GM10248 (cell line): ENCODE measurements around the gene ABL2.

Experiments
- CTCF ChIA-PET: fragments of 300-600 bp; sonication (Branson Sonifier 250); formaldehyde crosslinking; extraction: SDS; loops from one replicate; lab custom pipeline; 2021; ENCODE audit warnings: antibody characterized with exemption; lab: Yijun Ruan, JAX
- POLR2A ChIA-PET: fragments of 350-650 bp; sonication (Branson Sonifier 250); formaldehyde crosslinking; extraction: SDS; loops from one replicate; lab custom pipeline; 2020; ENCODE audit warnings: antibody characterized with exemption; lab: Yijun Ruan, JAX
- DNase-seq: peaks from one replicate; pipeline ENCODE4 v3.0.0; 2012; ENCODE audit errors: extremely low spot score
- TF ChIP-seq, protein P1 (sequence below): IDR thresholded peaks from 2 replicates; pipeline ENCODE4 v1.5.1; 2012; ENCODE audit warnings: mild to moderate bottlenecking, low read depth; ENCODE audit errors: extremely low read depth, missing control alignments, control extremely low read depth

The ABL2 gene

DNA sequence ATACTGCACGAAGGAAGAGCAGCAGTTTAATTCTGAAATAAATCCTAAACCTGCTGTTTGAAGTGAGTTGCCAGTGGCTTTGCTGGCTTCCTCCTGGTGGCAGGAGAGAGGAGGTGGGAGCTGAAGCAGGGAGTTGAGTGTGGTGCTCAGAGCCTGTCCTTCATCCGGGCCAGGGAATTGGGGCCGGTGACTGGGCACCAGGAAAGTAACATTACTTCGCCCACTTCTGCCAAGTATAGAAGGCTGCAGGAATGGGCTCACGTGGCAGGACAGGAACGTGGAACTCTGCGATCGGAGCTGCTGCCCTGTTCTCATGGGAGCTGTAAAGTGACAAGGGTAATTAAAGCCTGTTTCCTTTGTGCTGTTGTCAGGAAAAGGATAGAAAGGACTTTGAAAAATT lies 139.0 kb downstream of the ABL2 start:
- TF ChIP-seq, protein P1, sequence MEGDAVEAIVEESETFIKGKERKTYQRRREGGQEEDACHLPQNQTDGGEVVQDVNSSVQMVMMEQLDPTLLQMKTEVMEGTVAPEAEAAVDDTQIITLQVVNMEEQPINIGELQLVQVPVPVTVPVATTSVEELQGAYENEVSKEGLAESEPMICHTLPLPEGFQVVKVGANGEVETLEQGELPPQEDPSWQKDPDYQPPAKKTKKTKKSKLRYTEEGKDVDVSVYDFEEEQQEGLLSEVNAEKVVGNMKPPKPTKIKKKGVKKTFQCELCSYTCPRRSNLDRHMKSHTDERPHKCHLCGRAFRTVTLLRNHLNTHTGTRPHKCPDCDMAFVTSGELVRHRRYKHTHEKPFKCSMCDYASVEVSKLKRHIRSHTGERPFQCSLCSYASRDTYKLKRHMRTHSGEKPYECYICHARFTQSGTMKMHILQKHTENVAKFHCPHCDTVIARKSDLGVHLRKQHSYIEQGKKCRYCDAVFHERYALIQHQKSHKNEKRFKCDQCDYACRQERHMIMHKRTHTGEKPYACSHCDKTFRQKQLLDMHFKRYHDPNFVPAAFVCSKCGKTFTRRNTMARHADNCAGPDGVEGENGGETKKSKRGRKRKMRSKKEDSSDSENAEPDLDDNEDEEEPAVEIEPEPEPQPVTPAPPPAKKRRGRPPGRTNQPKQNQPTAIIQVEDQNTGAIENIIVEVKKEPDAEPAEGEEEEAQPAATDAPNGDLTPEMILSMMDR: no peak
- DNase-seq: no peak
- ChIA-PET CTCF (no interaction called here), POLR2A (no interaction called here)

GRCh38 chr1:179089827-179090482 lies 139.5 kb downstream of the ABL2 start:
- no peak for DNase-seq
- ChIA-PET POLR2A (no interaction called here), CTCF (interaction anchor here (1.7 to 2.3 kb wide), 2 partner anchors 10 to 16 kb away, joined by 5 to 7 read pairs; no protein-coding TSS in a partner anchor)
- TF ChIP-seq, protein P1: no peak

- no peak for DNase-seq
- ChIA-PET POLR2A (no interaction called here), CTCF (interaction anchor here (1.0 to 2.9 kb wide), 9 partner anchors 7 to 728 kb away, joined by 3 to 7 read pairs (median 5); no protein-coding TSS in a partner anchor)
- TF ChIP-seq, protein P1: no peak
Measured at GRCh38 chr1:179087665-179088064, 141.8 kb downstream of the ABL2 start.

GRCh38 chr1:179083533-179083932 lies 145.9 kb downstream of the ABL2 start:
- CTCF ChIA-PET: interaction anchor here (1.3 to 8.1 kb wide), 6 partner anchors 38 to 731 kb away, joined by 3 to 89 read pairs (median 8); partner anchors contain the start of gene SOAT1
- no peak for DNase-seq
- TF ChIP-seq, protein P1: no peak
- POLR2A ChIA-PET: interaction anchor here (1.1 kb wide), 1 partner anchor 10 kb away, joined by 3 read pairs; no protein-coding TSS in a partner anchor

- CTCF ChIA-PET: interaction anchor here (0.7 to 8.1 kb wide), 7 partner anchors 39 to 871 kb away, joined by 3 to 89 read pairs (median 7); partner anchors contain the start of genes CEP350 and SOAT1
- DNase-seq: no peak
- TF ChIP-seq, protein P1: no peak
Measured at GRCh38 chr1:179082999-179083335, 146.5 kb downstream of the ABL2 start.

DNA sequence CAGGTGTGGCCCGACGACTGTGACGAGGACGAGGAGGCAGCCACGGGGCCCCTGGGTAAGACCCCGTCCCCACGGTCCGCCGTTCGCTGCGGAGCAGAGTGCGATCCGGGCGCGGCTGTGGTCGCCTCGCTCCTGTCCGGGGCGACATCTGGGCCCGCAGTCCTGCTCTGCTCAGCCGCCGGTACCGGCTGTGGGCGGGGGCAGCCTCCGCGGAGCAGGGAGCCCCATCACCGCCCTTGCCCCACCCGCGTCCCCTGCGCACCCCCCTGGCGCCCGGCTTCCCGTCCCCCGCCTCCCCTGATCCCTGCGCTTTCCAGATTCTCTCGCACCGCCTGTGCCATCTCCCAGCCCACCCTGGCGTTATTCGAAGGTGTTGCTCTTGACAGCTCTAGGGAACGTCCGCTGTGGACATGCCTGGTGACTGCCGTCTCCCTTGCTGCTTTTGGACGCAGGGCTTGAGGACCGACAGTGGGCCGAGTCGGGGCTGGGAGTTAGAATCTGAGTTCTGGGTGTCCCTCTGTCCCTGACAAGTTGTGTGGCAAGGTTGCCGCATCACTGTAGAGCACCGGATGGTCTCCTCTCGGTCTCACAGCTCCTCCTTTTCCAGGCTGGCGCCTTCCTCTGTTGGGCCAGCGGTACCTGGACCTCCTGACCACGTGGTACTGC lies 147.0 kb downstream of the ABL2 start:
- TF ChIP-seq, protein P1: no peak
- POLR2A ChIA-PET: interaction anchor here (0.6 to 1.2 kb wide), 3 partner anchors 9 to 174 kb away, joined by 3 read pairs; no protein-coding TSS in a partner anchor
- peak; percentile 44 for DNase-seq
- CTCF ChIA-PET: interaction anchor here (0.7 to 8.1 kb wide), 7 partner anchors 39 to 871 kb away, joined by 3 to 89 read pairs (median 7); partner anchors contain the start of genes CEP350 and SOAT1

More at GRCh38 chr1:179082999-179083335, 146.5 kb downstream of the ABL2 start:
- POLR2A ChIA-PET: interaction anchor here (0.6 to 1.1 kb wide), 2 partner anchors 10 to 173 kb away, joined by 3 read pairs; no protein-coding TSS in a partner anchor
